ENCODE measurements around the gene FTH1.

Gene FTH1

DNA sequence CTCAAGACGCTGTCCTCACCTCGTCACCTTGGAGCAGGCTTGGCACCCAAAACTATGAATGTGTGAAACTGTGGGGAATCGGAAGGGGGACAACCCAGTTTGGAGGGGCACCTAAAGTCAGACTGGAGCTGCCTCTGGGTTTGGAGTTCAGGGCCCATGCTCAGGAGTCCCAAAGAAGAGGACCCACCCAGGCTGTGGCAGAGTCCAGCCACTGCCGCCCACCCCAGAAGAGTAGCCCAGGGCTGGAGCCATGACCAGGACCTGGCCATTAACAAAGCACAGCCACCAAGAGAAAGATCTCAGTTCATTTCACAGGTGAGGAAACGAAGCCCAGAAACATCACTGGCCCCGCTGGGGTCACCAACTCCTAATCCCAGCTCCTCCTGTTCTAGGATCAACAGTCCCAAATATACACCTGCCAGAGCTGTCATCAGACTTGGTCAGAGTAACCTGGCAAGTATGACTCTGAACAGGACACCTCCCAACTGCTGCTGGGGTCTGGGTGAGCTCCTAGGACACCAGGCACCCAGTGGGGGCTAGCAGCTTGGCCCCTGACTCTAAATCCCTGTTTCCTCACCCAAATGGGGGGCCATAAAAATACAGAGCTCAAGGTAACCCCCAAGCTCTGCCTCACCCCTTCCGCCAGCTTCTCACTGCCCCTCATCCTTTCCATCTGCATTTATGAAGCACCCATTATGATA, 52.8 kb downstream of the FTH1 start:
- no peak overlapping the region for H3K4me3 ChIP-seq (ENCODE audit: low read length)
- no peak for DNase-seq (ENCODE audit: low read depth)
- TF ChIP-seq, protein P1, sequence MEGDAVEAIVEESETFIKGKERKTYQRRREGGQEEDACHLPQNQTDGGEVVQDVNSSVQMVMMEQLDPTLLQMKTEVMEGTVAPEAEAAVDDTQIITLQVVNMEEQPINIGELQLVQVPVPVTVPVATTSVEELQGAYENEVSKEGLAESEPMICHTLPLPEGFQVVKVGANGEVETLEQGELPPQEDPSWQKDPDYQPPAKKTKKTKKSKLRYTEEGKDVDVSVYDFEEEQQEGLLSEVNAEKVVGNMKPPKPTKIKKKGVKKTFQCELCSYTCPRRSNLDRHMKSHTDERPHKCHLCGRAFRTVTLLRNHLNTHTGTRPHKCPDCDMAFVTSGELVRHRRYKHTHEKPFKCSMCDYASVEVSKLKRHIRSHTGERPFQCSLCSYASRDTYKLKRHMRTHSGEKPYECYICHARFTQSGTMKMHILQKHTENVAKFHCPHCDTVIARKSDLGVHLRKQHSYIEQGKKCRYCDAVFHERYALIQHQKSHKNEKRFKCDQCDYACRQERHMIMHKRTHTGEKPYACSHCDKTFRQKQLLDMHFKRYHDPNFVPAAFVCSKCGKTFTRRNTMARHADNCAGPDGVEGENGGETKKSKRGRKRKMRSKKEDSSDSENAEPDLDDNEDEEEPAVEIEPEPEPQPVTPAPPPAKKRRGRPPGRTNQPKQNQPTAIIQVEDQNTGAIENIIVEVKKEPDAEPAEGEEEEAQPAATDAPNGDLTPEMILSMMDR (IDR thresholded peaks at IDR 0.05; ENCODE audit: insufficient read depth, low read depth, low read length, missing control alignments), result no peak
